Astrocyte (in vitro differentiated cells and primary cell): Measurements from ENCODE around the gene CYP2F1. TPM values are rescaled to one million over a fixed set of nuclear protein-coding genes. Genes with fewer than 3 reads are reported as not detected.

ENCODE experiments used
- DNase-seq: peaks from one replicate; pipeline ENCODE4 v3.0.0-alpha.2; 2010; ENCODE audit warnings: low read depth
- FAIRE-seq: peaks from 2 replicates; lab custom pipeline; 2011; peaks lifted over from hg19 to GRCh38; lab: Jason Lieb, UNC
- H2AFZ ChIP-seq: 2 replicates; pipeline ENCODE4 v1.6.0; 2012; ENCODE audit warnings: low read depth, low read length, inconsistent platforms
- H3K27ac ChIP-seq: 2 replicates; pipeline ENCODE4 v1.5.1; 2011; ENCODE audit warnings: low read depth, low read length, inconsistent platforms
- H3K27me3 ChIP-seq: 2 replicates; pipeline ENCODE4 v1.6.0; 2011; ENCODE audit warnings: low read length, inconsistent platforms; ENCODE audit not compliant: insufficient read depth
- H3K36me3 ChIP-seq: 2 replicates; pipeline ENCODE4 v1.5.1; 2011; ENCODE audit warnings: low read length, inconsistent platforms; ENCODE audit not compliant: insufficient read depth
- H3K4me1 ChIP-seq: 2 replicates; pipeline ENCODE4 v1.5.1; 2011; ENCODE audit warnings: low read length, inconsistent platforms; ENCODE audit not compliant: insufficient read depth
- H3K4me2 ChIP-seq: 2 replicates; pipeline ENCODE4 v1.6.0; 2012; ENCODE audit warnings: low read length, inconsistent platforms
- H3K4me3 ChIP-seq: 2 replicates; pipeline ENCODE4 v1.5.1; 2011; ENCODE audit warnings: low read depth, mild to moderate bottlenecking, low read length, inconsistent platforms; ENCODE audit not compliant: insufficient read depth
- H3K79me2 ChIP-seq: 2 replicates; pipeline ENCODE4 v1.6.0; 2012; ENCODE audit warnings: mild to moderate bottlenecking, low read length, inconsistent platforms; ENCODE audit not compliant: insufficient read depth
- H3K9ac ChIP-seq: 2 replicates; pipeline ENCODE4 v1.6.0; 2012; ENCODE audit warnings: mild to moderate bottlenecking, low read length, inconsistent platforms
- H3K9me3 ChIP-seq: 2 replicates; pipeline ENCODE4 v1.5.1; 2012; ENCODE audit warnings: low read depth, mild to moderate bottlenecking, low read length, inconsistent platforms; ENCODE audit not compliant: insufficient read depth
- H4K20me1 ChIP-seq: 2 replicates; pipeline ENCODE4 v1.6.0; 2012; ENCODE audit warnings: low read length, inconsistent platforms; ENCODE audit not compliant: insufficient read depth
- H3K27ac Mint-ChIP-seq: one replicate; pipeline ENCODE4 v1.8.0; 2021; ENCODE audit warnings: mild to moderate bottlenecking, mixed read lengths; ENCODE audit not compliant: unreplicated experiment
- H3K27me3 Mint-ChIP-seq: one replicate; pipeline ENCODE4 v1.8.0; 2021; ENCODE audit warnings: low read depth, mixed read lengths; ENCODE audit not compliant: unreplicated experiment
- H3K36me3 Mint-ChIP-seq: one replicate; pipeline ENCODE4 v1.8.0; 2021; ENCODE audit warnings: low read depth, mixed read lengths; ENCODE audit not compliant: unreplicated experiment
- H3K4me1 Mint-ChIP-seq: one replicate; pipeline ENCODE4 v1.8.0; 2021; ENCODE audit warnings: low read depth, mixed read lengths; ENCODE audit not compliant: unreplicated experiment
- H3K4me3 Mint-ChIP-seq: one replicate; pipeline ENCODE4 v1.8.0; 2021; ENCODE audit warnings: mild to moderate bottlenecking, moderate library complexity, mixed read lengths; ENCODE audit not compliant: unreplicated experiment
- H3K9me3 Mint-ChIP-seq: one replicate; pipeline ENCODE4 v1.8.0; 2021; ENCODE audit warnings: mild to moderate bottlenecking, mixed read lengths; ENCODE audit not compliant: unreplicated experiment
- CTCF ChIP-seq: IDR thresholded peaks from 2 replicates; pipeline ENCODE4 v1.5.1; 2011; ENCODE audit warnings: low read depth, mild to moderate bottlenecking, inconsistent platforms, low read length, moderate library complexity; ENCODE audit not compliant: insufficient read depth
- EZH2 ChIP-seq: IDR thresholded peaks from 2 replicates; pipeline ENCODE4 v1.6.1; 2012; ENCODE audit warnings: mild to moderate bottlenecking, low read length, inconsistent platforms; ENCODE audit not compliant: insufficient read depth
- total RNA-seq: library from RNA; stranded (reverse); gene quantifications from 2 replicates; pipeline ENCODE4 v1.2.1, GENCODE V29; 2021

CYP2F1 gene
- total RNA-seq, 1 donor from 2014 or later, result not detected

DNA sequence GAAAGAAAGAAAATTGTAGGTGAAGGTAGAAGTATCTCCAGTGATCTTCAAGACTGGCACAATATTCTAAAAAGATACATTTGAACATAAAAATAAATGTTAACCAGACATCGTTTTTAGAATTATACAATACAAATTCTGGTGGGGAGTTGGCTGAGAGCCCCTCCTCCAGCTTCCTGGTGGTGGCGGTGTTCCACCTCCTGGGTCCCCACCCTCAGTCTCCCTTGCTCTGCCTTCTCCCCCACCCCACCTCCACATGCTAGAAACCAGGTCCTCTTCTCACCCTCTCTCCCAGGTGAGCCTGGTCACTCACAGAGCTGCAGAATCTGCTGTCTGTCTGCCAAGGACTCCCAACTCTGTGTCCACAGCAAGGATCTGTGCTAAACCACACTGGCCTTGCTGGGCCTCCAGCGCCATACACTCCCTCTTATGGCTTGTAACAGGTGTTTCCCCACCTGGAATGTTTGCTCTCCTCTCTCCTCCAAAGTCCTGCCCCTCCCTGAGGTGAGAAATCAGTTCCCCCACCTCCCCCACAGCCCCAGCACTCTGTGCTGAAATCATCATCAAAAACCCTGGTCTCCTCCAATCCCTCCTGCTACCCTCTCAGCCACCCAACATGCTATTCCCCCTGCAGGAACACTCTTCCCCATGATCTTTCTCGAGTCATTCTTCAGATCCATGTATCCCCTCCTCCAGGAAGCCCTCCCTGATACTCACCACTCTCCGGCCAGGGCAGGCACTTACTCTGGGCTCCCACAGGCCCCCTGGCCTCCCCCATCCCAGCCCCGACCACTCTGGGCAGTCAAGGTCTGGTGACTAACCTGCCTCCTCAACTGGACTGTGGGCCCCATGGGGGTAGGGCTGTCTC lies 58.3 kb downstream of the CYP2F1 start:
- H3K9me3 ChIP-seq, result no peaks in the 10 kb centered on the region
- DNase-seq, result no peak
- H3K36me3 Mint-ChIP-seq, result no peaks in the 10 kb centered on the region
- peaks cover 8% of the 10 kb centered on the region for H3K4me1 Mint-ChIP-seq
- peaks cover 11% of the 10 kb centered on the region for H3K4me1 ChIP-seq
- no peak overlapping the region for H2AFZ ChIP-seq
- no peaks in the 10 kb centered on the region for H3K9me3 Mint-ChIP-seq
- no peak for FAIRE-seq
- no peak overlapping the region for H3K4me3 ChIP-seq
- no peak overlapping the region for H3K4me3 Mint-ChIP-seq
- no peak overlapping the region for H3K27ac ChIP-seq
- no peak overlapping the region for H3K4me2 ChIP-seq
- peaks cover 5% of the 10 kb centered on the region for H3K27me3 Mint-ChIP-seq
- H3K79me2 ChIP-seq, result no peaks in the 10 kb centered on the region
- no peaks in the 10 kb centered on the region for H4K20me1 ChIP-seq
- H3K27me3 ChIP-seq, result no peaks in the 10 kb centered on the region
- H3K36me3 ChIP-seq, result no peaks in the 10 kb centered on the region
- no peak overlapping the region for H3K27ac Mint-ChIP-seq
- H3K9ac ChIP-seq, result no peak overlapping the region
- TF ChIP-seq CTCF, result no peak
- no peak for TF ChIP-seq EZH2

GRCh38 chr19:41174297-41174928 lies 60.2 kb downstream of the CYP2F1 start:
- Mint-ChIP-seq H3K27ac (no peak overlapping the region), H3K4me3 (no peak overlapping the region), H3K27me3 (peaks cover 5% of the 10 kb centered on the region)

More at GRCh38 chr19:41174297-41174928, 60.2 kb downstream of the CYP2F1 start:
- Histone ChIP-seq H2AFZ (no peak overlapping the region), H3K79me2 (no peaks in the 10 kb centered on the region), H3K4me3 (no peak overlapping the region), H3K9ac (no peak overlapping the region), H3K4me2 (no peak overlapping the region), H3K27ac (no peak overlapping the region), H4K20me1 (no peaks in the 10 kb centered on the region), H3K9me3 (no peaks in the 10 kb centered on the region), H3K4me1 (peaks cover 11% of the 10 kb centered on the region), H3K27me3 (no peaks in the 10 kb centered on the region), H3K36me3 (no peaks in the 10 kb centered on the region)
- TF ChIP-seq CTCF (no peak), EZH2 (no peak)
- Mint-ChIP-seq H3K4me1 (peaks cover 8% of the 10 kb centered on the region), H3K9me3 (no peaks in the 10 kb centered on the region), H3K36me3 (no peaks in the 10 kb centered on the region)
- no peak for FAIRE-seq
- no peak for DNase-seq
